GM10266 (cell line): Measurements from ENCODE around the gene KMT5B.

Experiments
- DNase-seq: peaks from one replicate; pipeline ENCODE4 v3.0.0; 2012; ENCODE audit errors: extremely low spot score
- TF ChIP-seq, protein P1 (sequence below): IDR thresholded peaks from 2 replicates; pipeline ENCODE4 v1.5.1; 2012; ENCODE audit warnings: mild to moderate bottlenecking, low read depth; ENCODE audit not compliant: control insufficient read depth, insufficient read depth; ENCODE audit errors: missing control alignments

Gene KMT5B

DNA sequence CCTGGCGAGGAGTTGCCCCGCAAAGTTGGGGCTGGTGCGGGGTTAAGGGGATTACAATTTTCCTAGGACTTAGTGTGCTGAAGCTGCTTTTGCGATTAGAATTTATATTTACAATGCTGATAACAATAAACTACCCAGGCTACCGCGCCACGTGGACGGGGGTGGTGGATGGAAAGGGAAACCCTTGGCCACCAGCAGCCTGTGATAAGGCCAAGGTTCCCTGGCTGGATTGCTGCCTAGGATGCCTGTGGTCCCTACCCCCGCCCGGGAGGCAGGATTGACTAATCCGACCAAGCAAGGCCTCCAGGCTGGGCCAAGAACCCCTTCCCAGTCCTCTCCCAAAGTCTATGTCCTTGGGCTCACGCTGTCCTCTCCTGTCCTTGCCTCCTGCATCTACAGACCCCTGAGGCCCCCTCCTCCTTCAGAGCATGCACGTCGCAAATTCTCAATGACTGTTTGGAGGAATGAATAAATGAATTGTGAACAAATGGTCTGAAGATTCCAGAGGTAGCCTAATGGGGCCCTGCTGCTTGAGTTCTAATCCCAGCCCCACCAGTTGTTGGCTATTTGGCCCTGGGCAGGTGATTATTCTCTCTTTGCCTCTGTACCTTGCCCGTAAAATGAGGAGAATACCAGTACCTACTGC, 84.3 kb downstream of the KMT5B start:
- TF ChIP-seq, protein P1, sequence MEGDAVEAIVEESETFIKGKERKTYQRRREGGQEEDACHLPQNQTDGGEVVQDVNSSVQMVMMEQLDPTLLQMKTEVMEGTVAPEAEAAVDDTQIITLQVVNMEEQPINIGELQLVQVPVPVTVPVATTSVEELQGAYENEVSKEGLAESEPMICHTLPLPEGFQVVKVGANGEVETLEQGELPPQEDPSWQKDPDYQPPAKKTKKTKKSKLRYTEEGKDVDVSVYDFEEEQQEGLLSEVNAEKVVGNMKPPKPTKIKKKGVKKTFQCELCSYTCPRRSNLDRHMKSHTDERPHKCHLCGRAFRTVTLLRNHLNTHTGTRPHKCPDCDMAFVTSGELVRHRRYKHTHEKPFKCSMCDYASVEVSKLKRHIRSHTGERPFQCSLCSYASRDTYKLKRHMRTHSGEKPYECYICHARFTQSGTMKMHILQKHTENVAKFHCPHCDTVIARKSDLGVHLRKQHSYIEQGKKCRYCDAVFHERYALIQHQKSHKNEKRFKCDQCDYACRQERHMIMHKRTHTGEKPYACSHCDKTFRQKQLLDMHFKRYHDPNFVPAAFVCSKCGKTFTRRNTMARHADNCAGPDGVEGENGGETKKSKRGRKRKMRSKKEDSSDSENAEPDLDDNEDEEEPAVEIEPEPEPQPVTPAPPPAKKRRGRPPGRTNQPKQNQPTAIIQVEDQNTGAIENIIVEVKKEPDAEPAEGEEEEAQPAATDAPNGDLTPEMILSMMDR = no peak
- DNase-seq = no peak

DNA sequence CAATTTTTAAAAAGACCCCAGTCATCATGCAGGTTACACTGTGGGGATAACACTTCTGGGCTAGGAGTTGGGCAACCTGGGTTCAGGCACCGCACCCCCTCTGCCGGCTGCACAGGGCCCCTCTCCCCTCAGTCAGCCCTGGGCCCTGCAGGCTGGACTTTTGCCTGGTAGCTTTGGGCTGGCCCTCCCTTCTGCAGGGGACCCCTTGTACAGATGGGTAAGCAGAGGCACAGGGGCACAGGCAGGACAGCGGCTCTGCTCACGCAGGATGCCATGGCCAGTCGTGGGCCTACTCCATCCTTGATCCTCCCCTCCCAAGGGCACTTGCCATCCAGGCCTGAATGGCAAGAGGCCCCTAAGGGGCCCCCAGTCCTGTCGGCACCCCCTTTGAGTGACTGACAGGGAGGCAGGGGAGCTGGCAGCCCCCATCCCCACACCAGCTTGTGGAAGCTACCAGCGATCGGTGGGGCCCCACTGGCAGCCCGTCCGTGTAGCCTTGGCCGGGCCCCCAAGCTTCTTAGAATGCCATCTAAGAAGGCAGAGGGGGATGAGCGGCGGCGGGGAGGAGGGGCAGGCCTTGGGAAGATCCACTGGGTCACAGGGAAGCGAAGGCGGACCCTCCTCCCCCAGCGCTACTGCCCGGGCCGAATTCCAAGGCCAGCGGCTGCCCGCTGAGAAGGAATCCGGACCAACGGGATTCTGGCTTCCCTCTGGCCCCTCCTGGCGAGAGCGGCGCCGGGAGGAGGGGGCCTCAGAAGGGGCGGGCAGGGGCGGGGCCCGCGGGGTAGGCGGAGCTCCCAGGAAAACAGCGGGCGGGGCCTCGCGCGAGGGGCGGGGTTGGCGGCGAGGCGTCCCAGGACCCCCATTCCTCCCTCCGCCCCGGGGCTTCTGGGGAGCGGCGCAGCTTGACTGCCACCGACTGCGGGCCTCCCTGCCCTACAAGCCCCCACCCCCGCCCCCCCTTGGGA, 85.1 kb downstream of the KMT5B start:
- DNase-seq = no peak
- TF ChIP-seq, protein P1 = no peak

DNA sequence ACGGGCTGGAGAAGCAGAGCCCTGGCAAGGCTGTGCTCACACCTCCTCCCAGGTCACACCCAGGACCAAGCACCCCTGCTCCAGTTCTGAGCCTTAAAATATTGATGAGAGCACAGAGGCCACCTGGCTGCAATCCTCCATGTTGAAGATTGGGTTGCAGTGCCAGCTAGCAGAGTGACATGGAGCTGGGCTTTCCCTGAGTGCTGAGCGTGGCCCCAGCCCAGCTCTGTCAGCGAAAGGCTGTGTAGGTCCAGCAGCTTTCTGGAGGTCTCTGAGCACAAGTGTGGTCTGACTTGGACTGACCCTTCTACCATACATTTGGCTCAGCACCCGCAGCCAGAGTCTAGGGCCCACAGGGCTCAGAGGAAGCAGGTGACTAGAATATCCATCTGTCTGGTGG, 87.9 kb downstream of the KMT5B start:
- TF ChIP-seq, protein P1 = no peak
- no peak for DNase-seq

GRCh38 chr11:68122936-68123539, 90.1 kb downstream of the KMT5B start:
- TF ChIP-seq, protein P1 = no peak
- no peak for DNase-seq

DNA sequence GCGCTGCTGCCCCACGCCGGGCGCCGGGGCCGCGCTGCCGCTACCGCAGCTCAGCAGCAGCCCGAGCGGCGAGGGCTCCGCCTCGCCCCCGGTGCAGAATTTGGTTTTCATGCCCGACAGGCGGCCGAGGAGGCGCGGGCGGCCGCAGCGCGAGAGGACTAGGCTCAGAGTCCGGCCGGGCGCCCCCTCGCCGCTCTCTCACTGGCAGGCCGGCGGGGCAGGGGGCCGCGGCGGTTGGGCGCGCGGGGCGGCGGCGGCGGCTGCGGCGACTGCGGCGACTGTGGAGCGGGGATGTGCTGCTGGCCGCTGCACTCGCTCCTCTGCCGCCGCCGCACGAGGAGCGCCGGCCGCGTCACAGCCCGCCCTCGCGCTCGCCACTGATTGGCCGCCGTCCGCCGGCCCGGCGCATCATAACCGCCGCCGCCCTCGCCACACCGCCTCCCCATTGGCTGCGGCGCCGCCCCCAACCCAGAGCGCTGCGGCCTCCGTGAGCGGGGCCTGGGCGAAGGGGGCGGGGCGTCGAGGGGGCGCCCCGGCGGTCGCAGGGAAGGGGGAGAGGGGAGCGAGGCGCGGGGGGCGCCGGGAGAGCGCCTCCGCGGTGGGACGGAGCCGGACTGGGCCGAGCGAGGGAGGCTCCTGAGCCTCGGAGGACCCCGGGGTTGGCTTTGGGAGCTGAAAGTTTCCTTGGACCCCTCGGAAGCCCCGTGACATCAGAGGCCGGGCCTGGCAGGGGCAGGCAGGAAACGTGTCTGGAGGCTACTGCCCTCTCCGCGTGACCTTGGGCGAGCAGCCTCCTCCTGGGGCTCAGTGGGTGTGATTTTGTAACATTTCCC, 91.8 kb downstream of the KMT5B start, which contains the start of gene CHKA:
Gene CHKA, minus strand, starts transcription at position 322 of the 833 bp plus-strand sequence. Its CDS starts 211 bp downstream, at position 111.
- DNase-seq = peak; percentile 99

More for the DNA sequence above, 91.8 kb downstream of the KMT5B start, which contains the start of gene CHKA:
- TF ChIP-seq, protein P1 = no peak
